RKO (cell line): ENCODE measurements around the gene CAPN11.

Experiments
- DNase-seq: peaks from one replicate; pipeline ENCODE4 v3.0.0-alpha.2; 2016; ENCODE audit warnings: low spot score

Gene CAPN11

DNA sequence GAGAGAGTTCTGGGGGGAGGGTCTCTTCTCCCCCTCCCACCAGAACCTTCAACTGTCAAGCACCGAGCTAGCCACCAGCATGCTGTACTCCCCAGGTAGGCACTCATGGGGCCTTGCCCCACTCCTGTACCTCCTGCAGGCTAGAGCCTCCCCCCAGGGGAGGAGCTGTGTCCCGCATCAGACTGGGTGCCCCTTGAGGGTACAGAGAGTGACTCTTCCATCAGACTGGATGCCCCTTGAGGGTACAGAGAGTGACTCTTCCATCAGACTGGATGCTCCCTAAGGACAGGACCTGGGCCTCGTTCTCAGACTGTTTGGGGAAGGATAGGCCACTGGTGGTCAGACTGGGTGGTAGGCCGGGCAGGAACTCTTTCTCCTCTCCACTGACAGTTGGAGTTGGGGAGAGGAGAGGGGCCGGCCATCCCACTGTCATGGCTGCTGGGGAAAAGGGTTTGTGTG lies at the start of gene CAPN11:
CAPN11 (plus strand) TSS at position 51 of the 459 bp plus-strand sequence; CDS start at position 80, 29 bp downstream.
- DNase-seq, result no peak

DNA sequence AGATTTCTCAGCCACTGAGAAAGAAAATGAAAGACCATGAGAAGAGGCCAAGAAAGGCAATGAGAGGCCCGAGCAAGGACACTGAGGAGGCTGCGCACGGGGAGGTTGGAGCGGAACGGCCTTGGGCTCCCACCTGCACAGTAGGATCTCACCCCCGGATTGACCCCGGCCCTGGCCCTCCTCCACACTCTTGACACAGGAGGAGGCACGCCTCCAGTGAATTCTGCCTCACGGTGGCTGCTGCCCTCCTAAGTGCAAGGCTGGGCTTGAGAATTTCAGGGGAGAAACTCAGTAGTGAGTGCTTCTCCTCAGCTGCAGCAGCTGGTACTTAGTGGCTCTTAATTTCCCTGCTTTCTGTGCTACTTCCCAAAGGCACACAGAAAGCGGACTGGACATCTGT lies 49.4 kb upstream of the CAPN11 start:
- DNase-seq, result no peak

DNA sequence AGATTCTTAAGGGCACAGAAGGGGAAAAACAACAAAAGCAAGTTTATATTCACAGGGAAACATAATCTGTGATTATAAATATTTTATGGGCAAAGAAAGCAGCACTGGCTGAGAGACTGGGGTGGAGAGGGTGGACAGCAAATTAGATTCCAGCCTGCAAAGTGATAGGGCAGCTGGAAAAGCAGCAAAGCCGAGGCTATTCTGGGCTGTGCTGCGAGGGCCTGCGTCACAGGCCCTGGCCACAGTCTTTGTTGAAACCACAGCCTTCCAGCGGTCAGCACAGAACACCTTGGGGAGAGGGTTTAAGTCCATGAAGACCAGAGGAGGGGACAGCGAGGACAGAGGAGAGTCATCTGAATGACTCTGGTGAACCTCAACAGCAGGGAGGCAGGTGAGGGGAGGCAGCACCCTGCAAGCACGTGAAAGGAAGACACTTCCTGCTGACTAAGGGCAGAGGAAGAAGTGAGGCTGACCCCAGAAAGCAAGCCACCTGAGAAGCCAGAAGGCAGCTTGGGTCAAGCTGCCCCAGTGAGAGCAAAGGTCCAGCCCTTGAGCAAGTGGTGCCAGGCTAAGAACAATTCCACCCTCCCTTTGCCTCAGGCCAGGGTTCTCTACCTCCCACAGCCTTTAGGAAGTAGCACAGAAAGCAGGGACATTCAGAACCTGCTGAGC lies 48.5 kb upstream of the CAPN11 start:
- no peak for DNase-seq

DNA sequence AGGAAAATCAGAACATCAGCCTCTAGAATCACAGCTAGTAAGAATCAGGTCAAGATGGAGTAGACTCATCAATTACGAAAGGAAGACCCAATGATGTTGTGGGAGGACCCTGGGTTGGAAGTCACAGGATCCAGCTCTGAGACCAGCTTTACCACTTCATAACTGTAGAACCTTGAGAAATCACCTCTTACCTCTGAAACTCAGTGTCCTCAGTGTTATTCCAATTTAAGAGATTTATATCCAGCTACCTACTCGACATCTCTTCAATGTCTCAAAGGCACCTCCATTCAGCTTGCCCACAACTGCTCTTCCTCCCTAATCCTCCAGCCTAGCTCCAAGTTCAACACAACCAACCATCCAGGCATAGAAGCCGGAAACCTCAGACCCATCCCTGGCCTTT lies 47.7 kb upstream of the CAPN11 start:
- DNase-seq, result no peak

DNA sequence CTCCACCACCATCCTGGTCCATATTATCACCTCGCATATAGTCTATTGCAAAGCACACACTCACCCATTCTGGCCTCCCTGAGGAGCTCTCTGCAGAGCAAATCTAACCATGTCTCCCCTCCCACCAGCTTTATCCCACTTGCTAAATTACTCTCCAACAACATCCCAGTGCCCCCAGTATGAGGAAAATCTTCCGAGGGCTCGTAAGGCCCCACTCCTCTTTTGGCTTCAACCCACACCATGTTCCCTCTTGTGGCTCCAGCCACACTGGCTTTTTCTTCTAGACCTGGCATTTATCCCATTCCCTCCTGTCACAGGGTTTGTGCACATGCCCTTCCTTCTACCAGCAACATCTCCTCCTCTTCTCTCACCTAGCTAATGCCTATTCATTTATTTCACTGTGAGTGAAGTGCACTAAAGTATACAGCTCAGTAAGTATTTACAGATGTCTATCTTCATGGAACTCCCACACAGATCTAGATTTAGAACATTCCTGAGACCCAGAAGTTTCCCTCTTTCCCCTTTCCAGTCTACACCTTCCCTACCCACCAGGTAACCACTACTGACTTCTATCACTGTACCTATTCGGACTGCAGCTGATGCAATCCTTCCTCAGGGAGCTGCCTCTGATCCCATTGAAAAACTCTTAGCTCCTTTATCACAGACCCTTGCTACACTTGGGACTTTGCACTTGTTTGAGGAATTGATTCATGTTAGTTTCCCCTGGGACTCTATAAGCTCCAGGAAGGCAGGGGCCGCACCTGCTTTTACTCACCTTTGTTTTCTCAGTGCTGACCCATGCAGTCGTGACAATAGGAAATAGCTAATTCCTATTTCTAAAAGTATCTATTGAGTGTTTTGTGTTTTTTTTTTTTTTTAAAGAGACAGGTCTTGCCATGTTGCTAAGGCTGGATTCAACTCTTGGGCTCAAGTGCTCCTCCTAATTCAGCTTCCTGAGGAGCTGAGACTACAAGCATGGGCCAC lies 46.9 kb upstream of the CAPN11 start:
- no peak for DNase-seq

DNA sequence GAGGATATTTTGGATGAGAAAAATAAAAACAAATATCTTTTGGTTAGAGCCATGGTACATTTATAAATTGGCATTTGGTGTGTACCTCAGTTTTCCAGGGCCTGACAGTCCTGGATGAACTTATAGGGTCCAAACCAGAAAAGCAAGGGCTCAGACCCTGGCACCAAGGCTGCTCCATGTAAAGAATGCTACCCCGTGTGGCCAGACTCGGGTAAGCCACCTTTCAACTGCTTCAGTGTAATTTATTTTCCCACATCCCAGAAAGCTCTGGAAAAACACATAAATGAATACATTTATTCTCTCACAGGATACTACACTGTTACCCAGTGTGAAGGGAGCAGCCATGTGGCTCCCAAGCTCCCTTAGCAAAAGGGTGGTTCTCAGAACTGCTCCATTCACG lies 45.2 kb upstream of the CAPN11 start:
- no peak for DNase-seq

DNA sequence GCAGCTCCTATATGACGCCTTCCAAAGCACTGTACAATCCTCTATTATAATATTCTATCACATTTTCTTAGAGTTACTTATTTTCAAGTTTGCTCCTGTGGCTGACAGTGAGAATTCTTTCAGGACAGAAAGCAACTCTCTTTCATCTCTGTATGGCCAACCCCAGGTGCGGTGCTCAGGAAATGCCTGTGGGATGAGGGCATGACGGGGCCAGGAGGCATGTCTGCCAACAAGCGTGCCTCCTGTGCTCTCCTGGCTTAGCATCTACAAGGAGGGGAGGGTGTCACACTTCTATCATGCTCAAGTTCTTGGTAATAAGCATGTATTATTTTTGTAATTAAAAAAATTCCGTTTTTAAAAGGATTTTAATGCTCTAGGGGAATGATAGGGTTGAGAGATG lies 42.8 kb upstream of the CAPN11 start:
- DNase-seq, result no peak

DNA sequence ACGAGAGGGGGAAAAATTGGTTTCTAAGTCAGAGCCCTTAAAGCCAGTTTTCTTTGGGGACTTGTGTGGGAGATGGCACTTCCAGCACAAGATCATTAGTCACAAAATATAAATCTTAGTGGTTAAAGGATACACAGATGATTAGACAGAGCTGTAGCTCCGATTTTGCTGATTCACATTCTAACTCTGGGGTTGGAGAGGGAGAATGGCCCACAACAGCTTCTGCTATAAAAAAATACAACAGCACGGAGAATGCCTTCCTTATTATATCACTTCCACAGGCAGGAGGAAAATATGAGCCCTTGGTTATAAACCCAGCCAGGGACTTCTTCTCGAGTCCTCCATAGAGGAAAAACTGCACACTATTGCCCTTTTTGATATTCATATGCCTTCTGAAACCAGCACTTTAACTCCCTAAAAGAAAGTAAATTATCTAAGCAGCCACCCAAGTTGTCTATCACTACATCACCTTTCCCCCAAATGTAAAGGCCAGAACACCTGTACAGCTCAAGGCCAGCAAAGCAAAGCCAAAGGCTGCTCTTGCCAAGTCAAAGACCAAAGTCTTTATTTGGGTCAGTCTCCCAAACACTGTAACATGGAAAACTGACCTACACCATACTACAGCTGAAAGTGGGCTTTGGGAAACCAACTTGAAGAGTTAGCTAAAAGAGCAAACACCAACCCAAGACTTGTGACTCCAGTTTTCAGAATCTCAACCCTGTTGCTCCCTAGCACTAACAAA lies 41.8 kb upstream of the CAPN11 start:
- no peak for DNase-seq

DNA sequence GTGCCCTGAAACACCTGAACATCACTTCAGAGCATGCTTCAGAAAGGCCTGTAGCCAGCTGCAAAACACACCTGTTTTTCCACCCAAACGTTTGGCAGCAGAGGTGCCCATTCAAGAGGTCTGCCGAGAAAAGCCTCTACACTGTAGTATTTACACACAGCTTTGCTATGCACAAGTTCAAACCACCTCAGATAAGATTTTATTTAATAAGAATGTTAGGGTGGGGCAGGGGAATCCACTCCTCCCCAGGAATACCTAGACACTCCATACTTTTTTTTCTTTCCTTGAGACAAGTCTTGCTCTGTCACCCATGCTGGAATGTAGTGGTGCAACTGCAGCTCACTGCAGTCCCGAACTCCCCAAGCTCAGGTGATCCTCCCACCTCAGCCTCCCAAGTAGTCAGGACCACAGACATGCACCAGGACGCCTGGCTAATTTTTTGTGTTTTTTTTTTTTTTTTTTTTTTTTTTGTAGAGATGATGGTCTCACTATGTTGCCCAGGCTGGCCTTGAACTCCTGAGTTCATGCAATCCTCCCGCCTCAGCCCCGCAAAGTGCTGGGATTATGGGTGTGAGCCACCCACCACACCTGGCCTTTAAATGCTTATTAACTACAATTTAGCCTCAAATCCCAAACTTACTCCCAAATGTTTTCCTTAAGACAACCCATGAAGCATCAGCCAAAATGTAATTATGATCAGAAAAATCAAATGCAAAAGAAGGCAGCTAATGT lies 41.1 kb upstream of the CAPN11 start:
- DNase-seq, result no peak

DNA sequence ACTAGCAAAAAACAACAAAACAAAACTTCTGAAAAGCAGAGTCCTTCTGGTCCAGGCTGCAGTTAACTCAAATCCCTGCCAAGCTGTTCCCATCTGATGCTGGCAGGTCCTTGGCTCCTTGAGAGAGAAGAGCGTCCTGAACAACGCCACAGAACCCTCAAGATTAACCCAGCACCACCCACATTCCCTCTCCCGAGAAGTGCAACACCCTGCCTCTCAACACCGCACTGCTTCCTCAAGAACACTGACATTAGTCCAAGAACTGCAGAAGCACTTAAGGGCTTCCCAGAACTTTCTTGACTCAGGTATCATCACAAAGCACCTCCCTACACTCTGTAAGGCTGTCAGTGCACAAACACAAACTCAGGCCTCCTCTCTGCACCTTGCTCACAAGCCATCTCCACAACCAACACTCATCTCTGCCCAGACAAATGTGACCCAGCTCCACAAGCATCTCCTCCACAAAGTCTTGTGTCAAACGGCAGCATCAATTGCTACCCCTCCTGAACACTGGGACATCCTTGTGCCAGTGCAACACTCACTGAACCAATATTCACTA lies 38.8 kb upstream of the CAPN11 start:
- no peak for DNase-seq

DNA sequence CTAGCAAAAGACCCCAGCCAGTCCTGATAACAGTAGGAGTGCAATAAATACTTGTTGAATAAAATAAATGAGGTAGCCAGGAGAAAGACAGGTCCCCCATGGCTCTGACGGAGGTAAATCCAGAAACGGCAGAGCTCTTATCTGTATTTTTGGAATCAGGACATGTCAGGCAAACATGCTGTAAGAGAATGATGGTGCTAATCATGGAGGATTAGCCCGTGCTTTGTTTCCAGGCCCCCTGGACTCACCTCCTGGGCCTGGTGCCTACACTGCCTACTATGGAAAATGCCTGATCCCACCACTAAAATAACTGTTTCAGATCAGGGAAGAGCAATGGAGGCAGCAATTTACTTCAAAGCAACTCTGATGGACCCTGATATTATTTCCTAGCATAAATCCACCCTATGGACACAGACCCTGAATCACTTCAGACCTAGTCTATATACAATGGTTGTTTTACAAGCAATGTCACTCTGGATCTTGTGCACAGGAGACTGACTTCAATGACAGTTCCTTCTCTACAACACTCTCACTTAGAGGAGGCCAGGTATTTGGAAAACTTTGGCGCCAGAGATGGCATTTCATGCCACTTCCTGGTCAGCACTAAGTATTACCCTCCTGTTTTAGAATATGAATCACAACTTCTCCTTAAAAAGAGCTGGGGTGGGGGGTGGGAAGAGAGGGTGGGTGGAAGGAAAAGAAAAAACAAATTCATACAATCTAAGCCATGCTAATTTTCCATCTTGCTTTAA lies 37.8 kb upstream of the CAPN11 start:
- no peak for DNase-seq

DNA sequence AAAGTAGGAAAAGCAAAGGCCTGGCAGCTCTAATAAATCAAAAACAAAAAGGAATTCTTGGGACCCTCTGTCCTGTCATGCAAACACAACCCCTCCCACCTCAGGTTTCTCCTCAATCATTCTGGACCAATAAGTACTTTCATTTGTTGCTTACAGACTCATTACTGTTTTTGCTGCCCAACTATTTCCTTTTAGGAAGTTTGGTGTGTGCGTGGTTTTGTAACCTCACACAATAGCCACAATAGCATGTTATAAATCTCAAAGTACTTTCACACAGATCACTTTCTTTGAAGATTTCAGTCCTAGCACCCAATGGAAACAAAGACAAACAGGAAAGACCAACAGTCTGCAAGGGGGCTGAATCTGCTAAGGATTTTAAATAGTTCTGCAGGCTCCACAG lies 35.8 kb upstream of the CAPN11 start:
- DNase-seq, result no peak

DNA sequence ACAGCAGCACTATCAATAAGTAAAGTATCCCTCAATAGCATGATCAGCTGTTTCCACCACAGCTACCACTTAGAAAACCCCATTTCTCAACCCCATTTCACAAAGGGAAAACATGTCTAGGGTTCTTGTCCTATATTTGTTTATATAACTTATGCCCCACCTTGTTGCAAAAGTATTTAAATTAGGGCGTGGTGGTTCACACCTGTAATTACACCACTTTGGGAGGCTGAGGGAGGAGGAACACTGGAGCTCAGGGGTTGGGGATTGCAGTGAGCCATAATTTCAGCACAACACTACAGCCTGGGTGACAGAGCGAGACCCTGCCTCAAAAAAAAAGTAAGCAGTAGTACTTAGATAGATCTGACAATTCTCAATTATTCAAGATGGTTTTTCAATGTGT lies 35.1 kb upstream of the CAPN11 start:
- DNase-seq, result no peak

DNA sequence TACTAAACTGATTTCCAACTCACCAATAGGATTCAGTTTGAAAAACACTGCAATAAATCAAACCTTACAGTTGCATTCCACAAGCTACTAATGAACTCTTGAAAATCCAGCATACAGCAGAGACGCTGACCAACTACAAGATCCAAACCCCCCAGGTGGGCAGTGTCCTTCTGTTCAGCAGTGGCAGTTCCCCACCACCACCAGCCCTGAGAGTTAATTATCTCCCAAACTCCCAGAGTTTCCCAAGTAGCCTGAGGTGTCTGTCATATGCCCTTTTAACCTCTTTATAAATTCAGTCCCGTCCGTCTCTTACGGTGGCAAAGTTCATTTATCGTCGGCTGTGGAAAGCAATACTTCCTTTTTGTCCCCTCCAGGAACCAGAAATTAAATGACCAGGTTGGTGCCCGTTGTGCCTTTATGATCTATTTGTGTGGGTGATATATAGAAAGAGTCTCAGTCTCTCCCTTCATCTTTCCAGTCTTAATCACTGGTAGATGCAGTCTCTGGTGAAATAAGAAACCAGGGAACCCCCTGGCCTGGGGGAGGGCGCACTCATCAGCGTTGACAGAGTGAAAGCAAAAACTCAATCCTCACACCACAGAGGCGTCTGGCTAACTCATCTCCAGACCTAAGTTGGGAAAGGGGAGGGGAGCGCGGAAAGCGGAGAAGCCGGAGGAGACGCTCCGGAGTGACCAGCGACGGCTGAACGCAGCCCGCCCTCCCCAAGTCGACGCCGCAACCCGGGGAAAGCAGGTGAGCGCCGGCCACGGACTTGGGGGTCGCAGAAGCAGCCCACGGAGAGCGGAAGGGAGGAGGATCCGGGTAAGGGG lies 32.1 kb upstream of the CAPN11 start:
- DNase-seq, result peak; percentile 80

DNA sequence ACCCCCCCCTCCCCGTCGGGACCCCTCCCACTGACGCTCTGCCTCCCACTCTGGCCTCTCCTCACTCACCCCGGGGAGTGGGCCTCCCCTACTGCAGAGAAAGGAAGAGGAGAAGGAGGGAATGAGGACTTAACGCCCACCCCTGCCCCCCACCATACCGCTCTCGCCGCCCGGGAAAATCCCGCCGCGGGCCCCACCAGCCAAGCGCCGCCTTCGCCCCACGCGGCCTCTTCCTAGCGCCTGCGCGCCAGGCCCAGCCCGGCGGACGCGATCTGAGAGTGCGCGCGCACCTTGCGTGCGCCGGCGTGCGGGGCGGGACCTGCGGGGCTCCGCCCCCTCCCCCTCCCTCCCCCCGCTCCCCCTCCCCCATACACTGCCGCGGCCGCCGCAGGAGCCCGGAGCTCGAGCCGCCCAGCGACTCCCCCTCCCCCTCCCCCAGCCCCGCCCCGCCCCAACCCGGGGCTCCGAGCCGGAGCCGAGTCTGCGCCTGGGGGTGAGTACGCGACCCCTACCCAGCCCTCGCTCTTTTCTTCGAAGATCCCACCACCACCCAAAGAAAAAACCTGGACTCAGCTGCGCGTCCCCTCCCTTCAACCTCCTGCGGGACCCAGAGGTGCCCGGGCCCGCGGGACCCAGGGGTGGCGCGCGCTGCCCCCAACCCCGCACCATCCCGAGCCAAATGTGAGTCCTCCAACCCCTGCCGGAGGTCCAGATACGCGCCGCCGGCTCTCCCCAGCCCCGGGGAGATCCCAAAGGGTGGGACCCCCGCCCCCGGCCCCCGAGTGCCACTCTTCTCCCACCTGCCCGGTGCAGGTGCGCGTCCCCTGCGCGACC lies 31.2 kb upstream of the CAPN11 start, which contains the start of the genes MRPL14 and TMEM63B:
MRPL14 (minus strand) TSS at position 267 of the 834 bp plus-strand sequence. CDS start 10,841 bp downstream, outside the sequence.
TMEM63B (plus strand) TSS at position 369 of the 834 bp plus-strand sequence. CDS start 7,031 bp downstream, outside the sequence.
- DNase-seq, result peak; percentile 84

DNA sequence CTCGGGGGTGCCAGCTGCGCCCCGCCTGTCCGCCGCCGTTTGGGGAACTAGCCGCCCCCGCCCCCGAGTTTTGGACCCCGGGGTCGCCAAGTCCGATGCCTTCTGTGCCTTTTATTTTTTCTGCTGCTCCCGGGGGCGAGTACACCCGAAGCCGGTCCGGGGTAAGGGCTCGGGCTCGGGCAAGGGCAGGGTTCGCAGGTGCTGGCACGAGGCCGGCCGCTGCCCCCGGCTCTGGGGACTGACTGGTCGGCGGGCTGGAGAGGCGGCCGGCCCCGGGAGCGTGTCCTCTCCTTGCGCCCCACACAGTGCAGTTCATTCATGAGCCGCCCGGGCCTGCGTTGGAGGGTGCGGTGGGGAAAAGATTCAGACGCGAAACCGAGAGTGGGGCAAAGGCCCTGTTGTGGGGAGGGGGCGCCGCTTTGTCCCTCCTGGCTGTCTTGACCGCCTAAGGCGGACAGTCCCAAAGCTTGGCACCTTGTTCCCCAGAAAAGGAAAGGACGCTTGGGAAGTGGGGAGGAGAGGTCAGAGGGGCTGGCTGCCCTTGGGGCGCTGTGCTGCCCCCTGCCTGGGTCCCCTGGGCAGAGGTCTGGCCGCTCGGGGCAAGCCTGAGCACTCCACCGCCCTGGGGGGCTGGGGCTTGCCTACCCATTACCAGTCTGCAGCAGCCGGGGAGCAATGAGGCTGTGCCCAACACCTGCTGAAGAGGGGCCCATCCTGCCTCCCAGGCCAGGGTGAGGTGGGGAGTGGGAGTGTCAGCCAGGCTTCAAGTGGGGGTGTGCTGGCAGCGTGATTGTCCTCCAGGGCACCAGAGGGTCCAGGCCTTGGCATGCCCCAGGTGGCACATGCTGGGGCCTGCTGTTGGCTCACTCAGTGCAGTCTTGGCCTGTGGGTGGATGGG lies 30.4 kb upstream of the CAPN11 start:
- peak; percentile 62 for DNase-seq

DNA sequence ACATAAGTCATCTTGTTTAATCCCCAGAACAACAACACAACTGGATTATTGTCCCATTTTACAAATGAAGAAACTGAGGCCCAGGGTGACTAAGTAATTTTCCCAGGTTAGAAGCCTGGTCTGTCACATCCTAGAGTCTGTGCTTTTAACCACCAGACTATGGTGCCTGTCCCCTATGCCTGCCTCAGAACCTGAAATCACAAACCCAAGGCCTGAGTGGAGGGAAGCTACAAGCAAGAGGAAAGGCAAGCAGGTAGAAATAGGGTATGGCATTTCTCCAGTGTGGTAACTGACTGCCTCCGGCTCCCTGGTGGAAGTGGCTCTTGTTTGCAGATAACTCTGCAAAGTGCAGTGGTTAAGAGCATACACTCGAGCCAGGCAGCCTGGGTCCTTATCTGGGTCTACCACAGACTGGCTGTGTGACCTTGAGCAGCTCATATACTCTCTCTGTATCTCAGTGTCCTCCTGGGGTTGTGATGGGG lies 28.7 kb upstream of the CAPN11 start:
- no peak for DNase-seq
